SJSA1 (cell line): ENCODE results near the gene MYO3A. TPM values are rescaled to one million over a fixed set of nuclear protein-coding genes. Genes with fewer than 3 reads are reported as not detected.

Experiments used
- DNase-seq, 2 experiments: peaks; one replicate each; pipeline ENCODE4 v3.0.0-alpha.2; 2015 to 2020; ENCODE audit warnings: low spot score in 2 of 2, low read depth in 1 of 2
- H3K27ac ChIP-seq: fragments of 250-450 bp; sonication (Bioruptor Pico); 2 replicates; pipeline ENCODE4 v1.5.1; 2020; ENCODE audit warnings: mild to moderate bottlenecking, moderate library complexity
- H3K27me3 ChIP-seq: fragments of 250-450 bp; sonication (Bioruptor Pico); replicated peaks from 2 replicates; pipeline ENCODE4 v1.5.1; 2020; ENCODE audit warnings: mild to moderate bottlenecking, moderate library complexity
- H3K36me3 ChIP-seq: fragments of 250-450 bp; sonication (Bioruptor Pico); 2 replicates; pipeline ENCODE4 v1.5.1; 2020; ENCODE audit warnings: mild to moderate bottlenecking
- H3K4me1 ChIP-seq: fragments of 250-450 bp; sonication (Bioruptor Pico); replicated peaks from 2 replicates; pipeline ENCODE4 v1.6.1; 2021; ENCODE audit warnings: mild to moderate bottlenecking
- H3K4me3 ChIP-seq: fragments of 250-450 bp; sonication (Bioruptor Pico); 2 replicates; pipeline ENCODE4 v1.5.1; 2020; ENCODE audit warnings: mild to moderate bottlenecking
- H3K9me3 ChIP-seq: fragments of 250-450 bp; sonication (Bioruptor Pico); replicated peaks from 2 replicates; pipeline ENCODE4 v1.5.1; 2020; ENCODE audit warnings: mild to moderate bottlenecking
- total RNA-seq: library from RNA; depleted of rRNA; stranded (reverse); fragments of >200 nt; shearing (Covaris generic); gene quantifications from 2 replicates; pipeline ENCODE4 v1.2.3, GENCODE V29; 2014

MYO3A gene
- total RNA-seq, 1 experiment from 2014 or later, result not detected

- no peak overlapping the region for H3K27ac ChIP-seq
- H3K9me3 ChIP-seq, result no peaks in the 10 kb centered on the region
- H3K36me3 ChIP-seq, result no peaks in the 10 kb centered on the region
- no peaks in the 10 kb centered on the region for H3K4me1 ChIP-seq
- DNase-seq, result no peak
- no peak overlapping the region for H3K4me3 ChIP-seq
- no peaks in the 10 kb centered on the region for H3K27me3 ChIP-seq
Measured at GRCh38 chr10:26172131-26172530, 238.1 kb downstream of the MYO3A start.

GRCh38 chr10:26173837-26174236 lies 239.8 kb downstream of the MYO3A start:
- DNase-seq, result no peak
- Histone ChIP-seq H3K4me1 (no peaks in the 10 kb centered on the region), H3K27me3 (no peaks in the 10 kb centered on the region), H3K4me3 (no peak overlapping the region), H3K9me3 (no peaks in the 10 kb centered on the region), H3K27ac (no peak overlapping the region), H3K36me3 (no peaks in the 10 kb centered on the region)

- Histone ChIP-seq H3K27ac (no peak overlapping the region), H3K27me3 (no peaks in the 10 kb centered on the region), H3K4me3 (no peak overlapping the region), H3K9me3 (no peaks in the 10 kb centered on the region), H3K36me3 (no peaks in the 10 kb centered on the region), H3K4me1 (no peaks in the 10 kb centered on the region)
- DNase-seq, result no peak
Measured at GRCh38 chr10:26177341-26177740, 243.3 kb downstream of the MYO3A start.

DNA sequence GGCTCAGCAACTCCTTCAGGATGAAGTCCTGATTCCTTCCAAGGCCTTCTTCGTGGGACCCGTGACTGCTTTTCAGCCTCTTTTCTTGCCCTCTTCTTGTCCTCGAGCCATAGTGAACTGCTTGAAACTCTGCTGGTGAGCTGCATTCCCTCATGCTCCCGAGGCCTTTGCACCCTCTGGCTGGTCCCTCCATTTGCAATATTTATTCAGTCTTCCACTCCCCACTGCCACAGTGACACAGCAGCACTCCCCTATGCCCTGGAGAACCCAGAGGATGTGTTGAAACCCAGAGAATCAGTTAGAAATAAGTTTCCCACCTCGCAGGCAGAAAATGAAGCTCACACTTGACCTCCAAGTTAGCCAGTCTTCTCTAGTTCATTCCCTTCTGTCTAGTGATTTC lies 260.2 kb downstream of the MYO3A start:
- H3K4me3 ChIP-seq, result no peak overlapping the region
- H3K36me3 ChIP-seq, result no peaks in the 10 kb centered on the region
- H3K4me1 ChIP-seq, result no peaks in the 10 kb centered on the region
- H3K27ac ChIP-seq, result no peak overlapping the region
- no peaks in the 10 kb centered on the region for H3K27me3 ChIP-seq
- no peak for DNase-seq
- no peaks in the 10 kb centered on the region for H3K9me3 ChIP-seq

DNA sequence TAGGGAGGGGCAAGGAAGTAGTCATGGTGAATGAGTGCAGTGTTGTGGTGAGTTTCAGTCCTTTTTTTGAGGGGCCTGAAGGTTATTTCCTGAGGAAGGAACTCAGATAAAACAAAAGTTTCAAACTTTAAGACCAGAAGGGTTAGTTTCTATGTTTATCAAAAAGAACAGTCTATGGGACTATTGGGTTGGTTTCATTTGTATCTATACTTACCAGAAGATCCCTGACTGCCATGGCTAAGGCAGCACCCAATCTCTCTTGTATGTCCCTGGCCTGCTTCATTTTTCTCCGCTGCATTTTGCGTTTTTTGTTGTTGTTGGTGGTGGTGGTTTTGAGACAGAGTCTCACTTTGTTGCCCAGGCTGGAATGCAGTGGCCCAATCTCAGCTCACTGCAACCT lies 263.2 kb downstream of the MYO3A start:
- no peaks in the 10 kb centered on the region for H3K36me3 ChIP-seq

GRCh38 chr10:26198119-26198518 lies 264.1 kb downstream of the MYO3A start:
- Histone ChIP-seq H3K27me3 (no peaks in the 10 kb centered on the region), H3K4me1 (no peaks in the 10 kb centered on the region), H3K36me3 (no peaks in the 10 kb centered on the region), H3K9me3 (no peaks in the 10 kb centered on the region), H3K27ac (no peak overlapping the region), H3K4me3 (no peak overlapping the region)
- no peak for DNase-seq

More for the DNA sequence above, 263.2 kb downstream of the MYO3A start:
- Histone ChIP-seq H3K4me3 (no peak overlapping the region), H3K9me3 (no peaks in the 10 kb centered on the region), H3K4me1 (no peaks in the 10 kb centered on the region), H3K27me3 (no peaks in the 10 kb centered on the region), H3K27ac (no peak overlapping the region)
- no peak for DNase-seq

- Histone ChIP-seq H3K27me3 (no peaks in the 10 kb centered on the region), H3K27ac (no peak overlapping the region), H3K4me1 (no peaks in the 10 kb centered on the region), H3K4me3 (no peak overlapping the region), H3K9me3 (no peaks in the 10 kb centered on the region), H3K36me3 (no peaks in the 10 kb centered on the region)
- DNase-seq, result no peak
Measured at GRCh38 chr10:26199841-26200240, 265.8 kb downstream of the MYO3A start.

- Histone ChIP-seq H3K9me3 (no peaks in the 10 kb centered on the region), H3K36me3 (no peaks in the 10 kb centered on the region), H3K27me3 (no peaks in the 10 kb centered on the region), H3K4me1 (no peaks in the 10 kb centered on the region), H3K4me3 (no peak overlapping the region), H3K27ac (no peak overlapping the region)
- no peak for DNase-seq
Measured at GRCh38 chr10:26205223-26205622, 271.2 kb downstream of the MYO3A start.

- no peak for DNase-seq
- Histone ChIP-seq H3K9me3 (peaks cover 4% of the 10 kb centered on the region), H3K27ac (no peak overlapping the region), H3K36me3 (no peaks in the 10 kb centered on the region), H3K27me3 (peaks cover 18% of the 10 kb centered on the region), H3K4me1 (no peaks in the 10 kb centered on the region), H3K4me3 (no peak overlapping the region)
Measured at GRCh38 chr10:26211781-26212444, 277.9 kb downstream of the MYO3A start.

- H3K27me3 ChIP-seq, result peaks cover 23% of the 10 kb centered on the region
- no peak overlapping the region for H3K27ac ChIP-seq
- no peaks in the 10 kb centered on the region for H3K4me1 ChIP-seq
- no peak overlapping the region for H3K4me3 ChIP-seq
- no peak for DNase-seq
- H3K36me3 ChIP-seq, result no peaks in the 10 kb centered on the region
- peaks cover 6% of the 10 kb centered on the region for H3K9me3 ChIP-seq
Measured at GRCh38 chr10:26212511-26212910, 278.5 kb downstream of the MYO3A start.

DNA sequence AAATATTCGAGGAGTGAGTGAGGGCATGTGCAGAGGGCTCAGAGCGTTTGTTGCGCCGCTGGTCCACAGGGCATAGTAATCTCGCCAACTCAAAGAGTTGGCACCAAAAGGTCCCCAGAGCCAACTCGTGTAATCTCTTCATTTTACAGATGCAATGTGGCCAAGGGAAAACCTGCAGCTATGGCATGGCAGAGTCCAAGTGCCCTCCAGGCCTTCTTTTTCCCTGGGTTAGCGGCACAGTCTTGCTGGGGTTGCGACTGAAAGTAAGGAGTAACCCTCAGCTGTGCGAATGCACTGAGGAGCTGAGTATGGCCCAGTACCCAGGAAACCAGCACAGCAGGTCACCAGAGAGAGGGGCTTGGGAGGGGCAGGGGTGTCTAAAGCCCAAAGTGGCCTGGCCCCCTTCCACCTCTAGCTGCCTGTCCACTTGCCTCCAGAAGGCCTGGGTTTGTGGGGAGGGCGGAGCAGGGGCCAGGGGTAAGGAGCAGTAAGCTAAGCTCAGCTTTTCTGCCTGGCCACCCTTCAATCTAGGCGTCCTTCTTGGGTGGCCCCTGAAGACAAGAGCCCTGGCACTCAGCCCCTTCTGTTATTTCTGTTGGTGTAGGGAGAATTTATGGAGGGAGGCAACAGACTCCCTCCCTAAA lies 279.2 kb downstream of the MYO3A start:
- no peak overlapping the region for H3K4me3 ChIP-seq
- peaks cover 30% of the 10 kb centered on the region for H3K27me3 ChIP-seq
- H3K27ac ChIP-seq, result no peak overlapping the region
- H3K36me3 ChIP-seq, result no peaks in the 10 kb centered on the region
- no peaks in the 10 kb centered on the region for H3K4me1 ChIP-seq
- no peak for DNase-seq
- peaks cover 10% of the 10 kb centered on the region for H3K9me3 ChIP-seq

DNA sequence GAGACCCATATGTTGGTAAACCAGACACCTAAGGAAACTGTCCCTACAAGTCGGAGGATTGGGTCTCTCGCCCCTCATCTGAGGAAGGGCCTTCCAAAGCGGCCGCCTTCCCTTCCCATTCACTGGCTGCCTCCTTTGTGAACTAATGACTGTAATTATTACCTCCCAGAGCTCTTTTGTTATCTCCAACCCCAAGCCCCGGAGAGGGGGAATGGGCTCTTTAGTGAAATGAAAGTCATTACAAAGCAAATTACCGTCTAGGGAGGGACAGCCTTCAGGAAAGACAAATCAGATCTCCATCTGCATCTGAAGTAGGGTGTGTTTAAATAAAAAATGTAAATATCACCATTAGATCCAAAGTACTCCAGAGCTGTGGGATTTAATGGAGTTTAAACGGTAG lies 280.0 kb downstream of the MYO3A start:
- no peak for DNase-seq
- no peak overlapping the region for H3K4me3 ChIP-seq
- no peaks in the 10 kb centered on the region for H3K36me3 ChIP-seq
- no peak overlapping the region for H3K27ac ChIP-seq
- H3K4me1 ChIP-seq, result no peaks in the 10 kb centered on the region
- H3K9me3 ChIP-seq, result peaks cover 10% of the 10 kb centered on the region
- peaks cover 36% of the 10 kb centered on the region for H3K27me3 ChIP-seq

DNA sequence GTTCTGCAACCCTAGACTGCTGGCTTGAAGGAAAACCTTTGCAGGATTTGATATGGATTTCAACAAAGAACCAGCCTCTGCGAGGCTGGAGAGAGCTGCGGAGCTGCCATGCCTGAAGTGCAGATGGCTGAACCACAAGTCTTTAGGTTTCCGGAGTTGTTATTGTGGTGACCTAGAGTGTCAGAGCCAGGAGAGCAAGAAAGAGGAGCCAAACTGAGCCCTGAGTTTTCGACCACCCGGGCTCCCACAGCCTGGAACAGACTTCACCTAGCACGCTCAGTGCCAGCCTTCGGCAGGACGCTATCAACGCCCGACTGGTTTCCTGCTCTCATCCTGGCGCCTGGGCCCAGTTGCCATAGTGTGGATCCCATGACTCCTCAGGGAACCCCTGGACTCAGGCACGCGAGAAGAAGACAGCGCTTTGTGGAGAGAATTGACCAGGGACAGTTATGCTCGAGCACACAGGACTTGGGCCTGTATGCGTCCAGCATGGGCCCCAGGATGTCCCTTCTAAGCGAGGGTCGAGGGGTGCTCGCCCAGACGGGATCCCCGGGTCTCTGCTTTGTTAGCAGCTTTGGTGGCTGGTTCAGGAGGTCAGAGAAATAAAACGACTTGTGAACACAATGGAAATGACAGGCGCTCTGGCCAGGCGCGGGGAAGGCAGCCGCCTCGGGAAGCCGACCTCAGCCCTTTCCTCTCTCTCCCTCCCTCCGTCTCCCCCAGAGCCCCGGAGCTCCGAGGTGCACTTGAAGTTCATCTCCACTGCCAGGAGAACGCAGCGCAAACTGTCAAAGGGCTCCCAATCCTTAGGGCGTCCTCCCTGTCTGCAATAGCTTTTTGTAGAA lies 280.7 kb downstream of the MYO3A start:
- Histone ChIP-seq H3K27ac (no peak overlapping the region), H3K4me3 (no peak overlapping the region), H3K9me3 (peaks cover 10% of the 10 kb centered on the region), H3K4me1 (no peaks in the 10 kb centered on the region), H3K27me3 (peaks cover 37% of the 10 kb centered on the region), H3K36me3 (no peaks in the 10 kb centered on the region)
- DNase-seq, result no peak

DNA sequence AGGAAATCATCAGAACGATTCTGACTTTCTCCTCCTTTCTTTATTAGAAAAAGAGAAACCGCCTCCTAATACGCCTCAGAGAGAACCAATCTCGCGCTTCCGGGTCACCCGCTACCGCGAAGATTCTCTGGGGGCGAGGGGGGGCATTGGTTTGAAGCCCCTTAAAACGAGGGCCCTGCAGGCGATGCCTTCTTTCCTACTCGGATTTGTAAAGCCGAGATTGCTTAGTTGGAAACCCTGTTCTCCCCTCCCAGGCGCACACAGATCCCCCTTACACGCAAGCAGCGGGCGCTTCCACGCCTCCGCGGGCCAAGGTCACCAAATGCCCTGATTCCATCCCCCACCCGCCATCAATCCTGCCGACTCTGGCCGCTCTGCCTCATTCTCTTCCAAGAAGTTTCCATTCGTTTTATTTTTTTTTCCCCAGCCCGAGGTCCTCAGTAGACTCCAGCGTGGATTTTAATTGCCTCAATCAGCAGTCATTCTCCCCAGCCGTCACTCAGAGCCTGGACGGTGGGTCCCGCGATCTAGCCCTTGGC lies 281.4 kb downstream of the MYO3A start:
- peaks cover 43% of the 10 kb centered on the region for H3K27me3 ChIP-seq
- no peaks in the 10 kb centered on the region for H3K36me3 ChIP-seq

More for the DNA sequence above, 281.4 kb downstream of the MYO3A start:
- no peak overlapping the region for H3K27ac ChIP-seq
- no peak overlapping the region for H3K4me3 ChIP-seq
- DNase-seq, result no peak
- H3K4me1 ChIP-seq, result no peaks in the 10 kb centered on the region
- H3K9me3 ChIP-seq, result peaks cover 10% of the 10 kb centered on the region
